ENCODE results near the gene SYNE4.

The SYNE4 gene

GRCh38 chr19:35963514-35963913 is 45.1 kb downstream of the SYNE4 start:
- H3K23ac ChIP-seq (ENCODE audit: low read length): no peak overlapping the region
- H2AFZ ChIP-seq (ENCODE audit: insufficient read depth, low read length, poor library complexity): no peak overlapping the region
- H3K4me2 ChIP-seq (ENCODE audit: low read length): no peak overlapping the region
- WGBS (ENCODE audit: extremely low coverage, insufficient coverage, insufficient read length): no CpG with 5 or more reads among the region's 9 CpGs
- no peak overlapping the region for H2BK120ac ChIP-seq (ENCODE audit: insufficient read depth, low read length, poor library complexity)
- no peak overlapping the region for H3K9ac ChIP-seq (ENCODE audit: low read length)
- no peak overlapping the region for H4K91ac ChIP-seq (ENCODE audit: low read depth, low read length)
- no peaks in the 10 kb centered on the region for H3K4me1 ChIP-seq (ENCODE audit: control insufficient read depth in 1 of 2, insufficient read depth in 2 of 2, low read length in 2 of 2)
- no peak overlapping the region for H3K27ac ChIP-seq (ENCODE audit: low read depth, low read length)
- H3K4me3 ChIP-seq (ENCODE audit: low read depth, low read length): no peak overlapping the region
- H3K18ac ChIP-seq (ENCODE audit: low read length): no peak overlapping the region
- H2BK5ac ChIP-seq (ENCODE audit: low read depth, low read length, poor library complexity): no peak overlapping the region
- H3K36me3 ChIP-seq (ENCODE audit: control insufficient read depth in 1 of 2, insufficient read depth in 2 of 2, low read length in 2 of 2): no peaks in the 10 kb centered on the region
- no peak overlapping the region for H2AK5ac ChIP-seq (ENCODE audit: low read length)
- H4K12ac ChIP-seq (ENCODE audit: low read depth, low read length): no peak overlapping the region
- no peak overlapping the region for H2BK12ac ChIP-seq (ENCODE audit: low read length)
- no peaks in the 10 kb centered on the region for H3K79me1 ChIP-seq (ENCODE audit: low read length)
- H3K9me3 ChIP-seq (ENCODE audit: insufficient read depth, low read depth, low read length): peaks cover 4% of the 10 kb centered on the region
- H3K14ac ChIP-seq (ENCODE audit: low read length): no peak overlapping the region
- no peak overlapping the region for H3K4ac ChIP-seq (ENCODE audit: low read depth, low read length)
- H4K8ac ChIP-seq (ENCODE audit: low read depth, low read length): no peak overlapping the region
- H3K27me3 ChIP-seq (ENCODE audit: insufficient read depth, low read length): peaks cover 15% of the 10 kb centered on the region
- peak; percentile 44 to 75 for DNase-seq
- no peaks in the 10 kb centered on the region for H3K79me2 ChIP-seq (ENCODE audit: control insufficient read depth, insufficient read depth, low read length, poor library complexity)

GRCh38 chr19:35960432-35960972 is 48.1 kb downstream of the SYNE4 start:
- WGBS (ENCODE audit: extremely low coverage, insufficient coverage, insufficient read length): no CpG with 5 or more reads among the region's 7 CpGs
- H2AFZ ChIP-seq (ENCODE audit: insufficient read depth, low read length, poor library complexity): no peak overlapping the region
- H3K36me3 ChIP-seq (ENCODE audit: control insufficient read depth in 1 of 2, insufficient read depth in 2 of 2, low read length in 2 of 2): no peaks in the 10 kb centered on the region
- H3K4ac ChIP-seq (ENCODE audit: low read depth, low read length): no peak overlapping the region
- no peak overlapping the region for H3K23ac ChIP-seq (ENCODE audit: low read length)
- peaks cover 5% of the 10 kb centered on the region for H3K9me3 ChIP-seq (ENCODE audit: insufficient read depth, low read depth, low read length)
- no peak overlapping the region for H4K8ac ChIP-seq (ENCODE audit: low read depth, low read length)
- no peaks in the 10 kb centered on the region for H3K4me1 ChIP-seq (ENCODE audit: control insufficient read depth in 1 of 2, insufficient read depth in 2 of 2, low read length in 2 of 2)
- no peak overlapping the region for H2BK5ac ChIP-seq (ENCODE audit: low read depth, low read length, poor library complexity)
- H3K9ac ChIP-seq (ENCODE audit: low read length): no peak overlapping the region
- H3K4me2 ChIP-seq (ENCODE audit: low read length): no peak overlapping the region
- H2BK120ac ChIP-seq (ENCODE audit: insufficient read depth, low read length, poor library complexity): no peak overlapping the region
- no peak for DNase-seq
- peaks cover 22% of the 10 kb centered on the region for H3K27me3 ChIP-seq (ENCODE audit: insufficient read depth, low read length)
- no peak overlapping the region for H2AK5ac ChIP-seq (ENCODE audit: low read length)
- no peak overlapping the region for H4K12ac ChIP-seq (ENCODE audit: low read depth, low read length)
- H3K14ac ChIP-seq (ENCODE audit: low read length): no peak overlapping the region
- H3K4me3 ChIP-seq (ENCODE audit: low read depth, low read length): no peak overlapping the region
- no peak overlapping the region for H3K18ac ChIP-seq (ENCODE audit: low read length)
- H3K79me2 ChIP-seq (ENCODE audit: control insufficient read depth, insufficient read depth, low read length, poor library complexity): no peaks in the 10 kb centered on the region
- H3K79me1 ChIP-seq (ENCODE audit: low read length): no peaks in the 10 kb centered on the region
- H2BK12ac ChIP-seq (ENCODE audit: low read length): no peak overlapping the region
- no peak overlapping the region for H4K91ac ChIP-seq (ENCODE audit: low read depth, low read length)
- H3K27ac ChIP-seq (ENCODE audit: low read depth, low read length): no peak overlapping the region

GRCh38 chr19:35959968-35960320 is 48.7 kb downstream of the SYNE4 start:
- WGBS (ENCODE audit: extremely low coverage, insufficient coverage, insufficient read length): no CpG with 5 or more reads among the region's 20 CpGs
- H3K36me3 ChIP-seq (ENCODE audit: control insufficient read depth in 1 of 2, insufficient read depth in 2 of 2, low read length in 2 of 2): no peaks in the 10 kb centered on the region
- no peak overlapping the region for H3K14ac ChIP-seq (ENCODE audit: low read length)
- H2AK5ac ChIP-seq (ENCODE audit: low read length): no peak overlapping the region
- no peak overlapping the region for H3K18ac ChIP-seq (ENCODE audit: low read length)
- H3K79me1 ChIP-seq (ENCODE audit: low read length): no peaks in the 10 kb centered on the region
- no peak overlapping the region for H4K8ac ChIP-seq (ENCODE audit: low read depth, low read length)
- H3K4me1 ChIP-seq (ENCODE audit: control insufficient read depth in 1 of 2, insufficient read depth in 2 of 2, low read length in 2 of 2): no peaks in the 10 kb centered on the region
- H3K4ac ChIP-seq (ENCODE audit: low read depth, low read length): no peak overlapping the region
- peaks cover 22% of the 10 kb centered on the region for H3K27me3 ChIP-seq (ENCODE audit: insufficient read depth, low read length)
- no peak overlapping the region for H3K4me2 ChIP-seq (ENCODE audit: low read length)
- no peak overlapping the region for H2BK120ac ChIP-seq (ENCODE audit: insufficient read depth, low read length, poor library complexity)
- H3K23ac ChIP-seq (ENCODE audit: low read length): no peak overlapping the region
- DNase-seq: no peak
- H3K27ac ChIP-seq (ENCODE audit: low read depth, low read length): no peak overlapping the region
- H4K91ac ChIP-seq (ENCODE audit: low read depth, low read length): no peak overlapping the region
- H4K12ac ChIP-seq (ENCODE audit: low read depth, low read length): no peak overlapping the region
- H3K79me2 ChIP-seq (ENCODE audit: control insufficient read depth, insufficient read depth, low read length, poor library complexity): no peaks in the 10 kb centered on the region
- H3K4me3 ChIP-seq (ENCODE audit: low read depth, low read length): no peak overlapping the region
- no peak overlapping the region for H2BK5ac ChIP-seq (ENCODE audit: low read depth, low read length, poor library complexity)
- H2AFZ ChIP-seq (ENCODE audit: insufficient read depth, low read length, poor library complexity): no peak overlapping the region
- H3K9ac ChIP-seq (ENCODE audit: low read length): no peak overlapping the region
- H3K9me3 ChIP-seq (ENCODE audit: insufficient read depth, low read depth, low read length): peaks cover 5% of the 10 kb centered on the region
- H2BK12ac ChIP-seq (ENCODE audit: low read length): no peak overlapping the region

GRCh38 chr19:35959040-35959967 is 49.3 kb downstream of the SYNE4 start:
- Histone ChIP-seq H3K4ac (ENCODE audit: low read depth, low read length) (no peak overlapping the region), H2BK120ac (ENCODE audit: insufficient read depth, low read length, poor library complexity) (no peak overlapping the region), H3K79me1 (ENCODE audit: low read length) (no peaks in the 10 kb centered on the region), H3K18ac (ENCODE audit: low read length) (no peak overlapping the region), H3K4me2 (ENCODE audit: low read length) (peak overlapping the region; percentile 2), H4K91ac (ENCODE audit: low read depth, low read length) (no peak overlapping the region), H3K14ac (ENCODE audit: low read length) (no peak overlapping the region), H3K27me3 (ENCODE audit: insufficient read depth, low read length) (peaks cover 22% of the 10 kb centered on the region), H4K8ac (ENCODE audit: low read depth, low read length) (no peak overlapping the region), H2BK5ac (ENCODE audit: low read depth, low read length, poor library complexity) (no peak overlapping the region), H4K12ac (ENCODE audit: low read depth, low read length) (no peak overlapping the region), H3K36me3 (ENCODE audit: control insufficient read depth in 1 of 2, insufficient read depth in 2 of 2, low read length in 2 of 2) (no peaks in the 10 kb centered on the region), H3K4me3 (ENCODE audit: low read depth, low read length) (no peak overlapping the region), H3K9ac (ENCODE audit: low read length) (no peak overlapping the region), H3K9me3 (ENCODE audit: insufficient read depth, low read depth, low read length) (peaks cover 5% of the 10 kb centered on the region), H3K23ac (ENCODE audit: low read length) (no peak overlapping the region), H3K79me2 (ENCODE audit: control insufficient read depth, insufficient read depth, low read length, poor library complexity) (no peaks in the 10 kb centered on the region), H3K4me1 (ENCODE audit: control insufficient read depth in 1 of 2, insufficient read depth in 2 of 2, low read length in 2 of 2) (no peaks in the 10 kb centered on the region), H2BK12ac (ENCODE audit: low read length) (no peak overlapping the region), H2AK5ac (ENCODE audit: low read length) (no peak overlapping the region), H2AFZ (ENCODE audit: insufficient read depth, low read length, poor library complexity) (no peak overlapping the region), H3K27ac (ENCODE audit: low read depth, low read length) (no peak overlapping the region)
- no CpG with 5 or more reads among the region's 97 CpGs for WGBS (ENCODE audit: extremely low coverage, insufficient coverage, insufficient read length)
- DNase-seq: no peak

Data from trophoblast cell (in vitro differentiated cells and primary cell).